WI38 (cell line): ENCODE results near the gene FOXO6.

Experiments
- H3K4me3 ChIP-seq: 2 replicates; pipeline ENCODE4 v1.5.1; 2011; ENCODE audit warnings: low read depth, mild to moderate bottlenecking, control low read depth, low read length
- CTCF ChIP-seq: IDR thresholded peaks from 2 replicates; pipeline ENCODE4 v1.5.1; 2012; ENCODE audit warnings: low read depth, mild to moderate bottlenecking, control low read depth, low read length

The FOXO6 gene

GRCh38 chr1:41317361-41317760, 43.9 kb upstream of the FOXO6 start:
- H3K4me3 ChIP-seq, result no peak overlapping the region
- no peak for TF ChIP-seq CTCF

- no peak overlapping the region for H3K4me3 ChIP-seq
- TF ChIP-seq CTCF, result no peak
Measured at GRCh38 chr1:41318135-41318534, 43.1 kb upstream of the FOXO6 start.

DNA sequence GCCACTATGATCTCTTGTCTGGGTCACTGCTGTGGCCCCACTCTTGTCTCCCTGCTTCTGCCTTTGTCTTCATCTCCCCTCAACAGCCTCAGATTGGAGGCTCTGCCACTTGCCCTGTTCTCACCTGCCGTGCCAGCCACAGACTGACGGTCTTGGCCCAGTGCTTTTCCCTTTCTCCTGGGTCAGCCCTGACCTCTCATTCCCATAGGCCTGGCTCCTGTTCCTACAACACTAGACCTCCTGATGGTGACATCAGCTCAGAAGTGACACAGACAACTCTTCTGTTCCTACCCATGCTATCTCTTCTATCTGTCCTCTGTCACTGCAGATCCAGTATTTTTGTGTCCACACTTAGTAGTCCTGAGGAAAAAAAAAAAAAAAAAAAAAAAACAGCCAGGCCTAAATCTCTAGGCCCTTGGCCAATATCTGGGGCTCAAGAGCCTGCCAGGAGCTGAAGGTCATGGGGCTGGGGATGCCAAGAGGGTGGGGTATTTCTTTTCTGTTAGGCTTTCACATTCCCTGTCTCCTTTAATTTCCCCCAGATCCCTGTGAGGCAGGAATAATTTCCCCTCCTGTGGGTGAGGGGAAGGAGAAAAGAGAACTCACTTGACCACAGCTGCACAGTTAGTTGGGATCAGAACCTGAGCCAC, 42.0 kb upstream of the FOXO6 start:
- no peak overlapping the region for H3K4me3 ChIP-seq
- no peak for TF ChIP-seq CTCF

DNA sequence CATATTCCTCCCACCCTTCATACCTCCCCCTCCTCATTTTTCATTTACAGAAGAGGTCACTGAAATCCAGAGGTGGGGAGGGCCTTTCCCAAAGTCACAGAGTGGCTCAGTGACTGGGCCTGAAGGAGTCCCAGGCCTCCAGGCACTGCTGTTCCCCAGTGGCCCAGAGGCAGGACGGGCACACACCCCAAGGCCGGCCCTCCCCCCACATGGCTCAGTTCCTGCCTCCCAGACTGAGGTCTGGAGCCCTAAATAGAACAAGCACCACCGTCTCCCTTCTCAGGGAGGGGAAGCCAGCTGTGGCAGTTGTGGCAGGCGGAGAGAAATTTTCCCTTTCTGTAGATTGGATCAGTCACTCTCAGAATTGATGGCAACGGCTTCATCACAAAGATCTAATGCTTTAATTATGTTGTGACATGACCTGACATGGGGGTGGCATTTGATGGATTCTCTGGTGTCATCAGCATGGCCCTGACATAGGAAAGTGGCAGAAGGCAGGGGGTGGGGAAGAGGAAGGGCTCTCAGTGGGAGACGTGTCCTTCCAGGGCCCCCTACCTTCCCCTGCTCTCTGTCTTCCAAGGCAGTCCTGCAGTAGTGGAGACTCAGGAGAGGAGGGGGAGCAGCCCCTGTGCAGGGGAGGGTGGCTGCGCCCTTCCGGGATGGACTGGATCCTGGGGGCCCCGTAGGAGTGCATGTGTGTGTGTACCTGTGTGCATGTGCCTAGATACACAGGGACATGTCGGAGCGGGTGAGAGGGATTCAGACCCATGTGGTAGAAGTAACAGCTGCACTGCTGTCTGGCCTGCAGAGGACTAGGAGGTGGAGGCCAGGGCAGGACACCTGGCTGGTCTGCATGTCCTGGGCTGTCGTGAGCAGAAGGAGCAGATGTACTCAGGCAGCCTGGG, 41.2 kb upstream of the FOXO6 start:
- no peak for TF ChIP-seq CTCF
- H3K4me3 ChIP-seq, result no peak overlapping the region

- no peak for TF ChIP-seq CTCF
- no peak overlapping the region for H3K4me3 ChIP-seq
Measured at GRCh38 chr1:41320895-41321676, 40.1 kb upstream of the FOXO6 start.

- no peak overlapping the region for H3K4me3 ChIP-seq
- TF ChIP-seq CTCF, result no peak
Measured at GRCh38 chr1:41322101-41322661, 39.1 kb upstream of the FOXO6 start.
